22Rv1 (cell line): ENCODE results near the gene MSL2.

ENCODE experiments used
- ZFX ChIP-seq: fragments of 450-650 bp; IDR thresholded peaks from 2 replicates; pipeline ENCODE4 v1.6.1; 2017; ENCODE audit warnings: antibody characterized with exemption, borderline replicate concordance
- TF ChIP-seq, protein P1 (sequence below): fragments of 450-650 bp; IDR thresholded peaks from 2 replicates; pipeline ENCODE4 v1.5.1; 2017; ENCODE audit warnings: mild to moderate bottlenecking

DNA sequence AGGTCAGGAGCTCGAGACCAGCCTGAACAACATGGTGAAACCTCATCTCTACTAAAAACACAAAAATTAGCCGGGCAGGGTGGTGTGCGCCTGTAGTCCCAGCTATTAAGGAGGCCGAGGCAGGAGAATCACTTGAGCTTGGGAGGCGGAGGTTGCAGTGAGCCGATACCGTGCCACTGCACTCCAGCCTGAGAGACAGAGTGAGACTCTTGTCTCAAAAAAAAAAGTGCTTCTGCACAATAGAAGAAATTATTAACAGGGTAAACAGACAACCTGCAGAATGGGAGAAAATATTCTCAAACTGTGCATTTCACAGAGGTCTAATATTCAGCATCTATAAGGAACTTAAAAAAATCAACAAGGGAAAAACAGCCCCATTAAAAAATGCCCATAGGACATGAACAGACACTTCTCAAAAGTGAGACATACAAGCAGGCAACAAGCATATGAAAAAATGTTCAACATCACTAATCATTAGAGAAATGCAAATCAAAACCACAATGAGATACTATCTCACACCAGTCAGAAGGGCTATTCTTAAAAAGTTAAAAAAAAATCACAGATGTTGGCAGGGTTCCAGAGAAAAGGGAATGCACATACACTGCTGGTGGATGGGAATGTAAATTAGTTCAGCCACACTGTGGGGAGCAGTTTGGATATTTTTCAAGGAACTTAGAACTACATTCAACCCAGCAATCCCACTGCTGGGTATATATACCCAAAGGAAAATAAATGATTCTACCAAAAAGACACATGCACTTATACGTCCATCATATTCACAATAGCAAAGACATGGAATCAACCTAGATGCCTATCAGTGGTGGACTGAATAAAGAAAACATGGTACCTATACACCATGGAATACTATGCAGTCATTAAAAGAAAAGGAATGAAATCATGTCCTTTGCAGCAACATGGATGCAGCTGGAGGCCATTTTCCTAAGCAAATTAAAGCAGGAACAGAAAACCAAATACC lies 75.5 kb downstream of the MSL2 start:
- TF ChIP-seq, protein P1, sequence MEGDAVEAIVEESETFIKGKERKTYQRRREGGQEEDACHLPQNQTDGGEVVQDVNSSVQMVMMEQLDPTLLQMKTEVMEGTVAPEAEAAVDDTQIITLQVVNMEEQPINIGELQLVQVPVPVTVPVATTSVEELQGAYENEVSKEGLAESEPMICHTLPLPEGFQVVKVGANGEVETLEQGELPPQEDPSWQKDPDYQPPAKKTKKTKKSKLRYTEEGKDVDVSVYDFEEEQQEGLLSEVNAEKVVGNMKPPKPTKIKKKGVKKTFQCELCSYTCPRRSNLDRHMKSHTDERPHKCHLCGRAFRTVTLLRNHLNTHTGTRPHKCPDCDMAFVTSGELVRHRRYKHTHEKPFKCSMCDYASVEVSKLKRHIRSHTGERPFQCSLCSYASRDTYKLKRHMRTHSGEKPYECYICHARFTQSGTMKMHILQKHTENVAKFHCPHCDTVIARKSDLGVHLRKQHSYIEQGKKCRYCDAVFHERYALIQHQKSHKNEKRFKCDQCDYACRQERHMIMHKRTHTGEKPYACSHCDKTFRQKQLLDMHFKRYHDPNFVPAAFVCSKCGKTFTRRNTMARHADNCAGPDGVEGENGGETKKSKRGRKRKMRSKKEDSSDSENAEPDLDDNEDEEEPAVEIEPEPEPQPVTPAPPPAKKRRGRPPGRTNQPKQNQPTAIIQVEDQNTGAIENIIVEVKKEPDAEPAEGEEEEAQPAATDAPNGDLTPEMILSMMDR, result no peak
- no peak for TF ChIP-seq ZFX
